ELF-1 (cell line): ENCODE results near the gene SRRM3.
A peak's percentile ranks its signal among the peaks of the same experiment; 100 is the strongest.
"Not testable (repeated sequence)": the region's sequence is repeated elsewhere in the genome, so short reads cannot be mapped to it uniquely, and the experiment has no call there.

ENCODE experiments used
- DNase-seq: peaks from one replicate; pipeline ENCODE4 v3.0.0-alpha.2; 2016; ENCODE audit warnings: low read depth, low spot score

The SRRM3 gene

GRCh38 chr7:76201732-76202665 lies at the start of gene SRRM3:
TSS of gene SRRM3 (plus strand) at chr7:76201896. CDS start at chr7:76235067, 33,171 bp downstream.
- DNase-seq = peak; percentile 86

GRCh38 chr7:76151932-76152331 lies 49.8 kb upstream of the SRRM3 start:
- DNase-seq = no peak

- not testable (repeated sequence) for DNase-seq
These were observed 48.0 kb upstream of the SRRM3 start for GRCh38 chr7:76153571-76154230.

GRCh38 chr7:76155938-76156337 lies 45.8 kb upstream of the SRRM3 start:
- DNase-seq = no peak

- DNase-seq = not testable (repeated sequence)
These were observed 44.6 kb upstream of the SRRM3 start for GRCh38 chr7:76156992-76157685.

GRCh38 chr7:76158416-76158815 lies 43.3 kb upstream of the SRRM3 start:
- DNase-seq = not testable (repeated sequence)

GRCh38 chr7:76162416-76163170 lies 39.1 kb upstream of the SRRM3 start:
- DNase-seq = not testable (repeated sequence)

- peak; percentile 77 for DNase-seq
These were observed 37.9 kb upstream of the SRRM3 start for GRCh38 chr7:76163812-76164211.

GRCh38 chr7:76165106-76165972 lies 36.4 kb upstream of the SRRM3 start:
- DNase-seq = no peak

GRCh38 chr7:76165973-76166403 lies 35.7 kb upstream of the SRRM3 start:
- no peak for DNase-seq

- peak; percentile 99 for DNase-seq
These were observed 35.1 kb upstream of the SRRM3 start for GRCh38 chr7:76166404-76167255.

GRCh38 chr7:76173566-76174205 lies 28.0 kb upstream of the SRRM3 start:
- no peak for DNase-seq

- not testable (repeated sequence) for DNase-seq
These were observed 24.7 kb upstream of the SRRM3 start for GRCh38 chr7:76176951-76177350.

GRCh38 chr7:76179686-76180085 lies 22.0 kb upstream of the SRRM3 start:
- no peak for DNase-seq

- no peak for DNase-seq
These were observed 19.3 kb upstream of the SRRM3 start for GRCh38 chr7:76182225-76182960.

- no peak for DNase-seq
These were observed 16.4 kb upstream of the SRRM3 start for GRCh38 chr7:76185187-76185896.

GRCh38 chr7:76187272-76187671 lies 14.4 kb upstream of the SRRM3 start:
- DNase-seq = no peak

GRCh38 chr7:76189276-76189675 lies 12.4 kb upstream of the SRRM3 start:
- no peak for DNase-seq
